NOMO-1 treated with DMSO at 0.1 percent for 48 hours (cell line): ENCODE results near the gene FHOD3.

Experiments used
- DNase-seq: peaks from one replicate; lab custom pipeline; 2025; ENCODE audit not compliant: unreplicated experiment; lab: John Stamatoyannopoulos, UW

Gene FHOD3

GRCh38 chr18:36403896-36404820, 106.6 kb downstream of the FHOD3 start:
- no peak for DNase-seq

- no peak for DNase-seq
Observed at GRCh38 chr18:36405611-36406010, 108.1 kb downstream of the FHOD3 start.

GRCh38 chr18:36406805-36407204, 109.3 kb downstream of the FHOD3 start:
- no peak for DNase-seq

- no peak for DNase-seq
Observed at GRCh38 chr18:36408606-36409005, 111.1 kb downstream of the FHOD3 start.

- DNase-seq, result no peak
Observed at GRCh38 chr18:36409779-36410178, 112.3 kb downstream of the FHOD3 start.

GRCh38 chr18:36410346-36410745, 112.8 kb downstream of the FHOD3 start:
- DNase-seq, result no peak

GRCh38 chr18:36411745-36412168, 114.2 kb downstream of the FHOD3 start:
- DNase-seq, result no peak

GRCh38 chr18:36412778-36413177, 115.3 kb downstream of the FHOD3 start:
- DNase-seq, result no peak

GRCh38 chr18:36415171-36415570, 117.7 kb downstream of the FHOD3 start:
- DNase-seq, result no peak

- DNase-seq, result no peak
Observed at GRCh38 chr18:36415625-36416024, 118.1 kb downstream of the FHOD3 start.

- no peak for DNase-seq
Observed at GRCh38 chr18:36419188-36419899, 121.8 kb downstream of the FHOD3 start.

GRCh38 chr18:36419900-36420531, 122.5 kb downstream of the FHOD3 start:
- no peak for DNase-seq

- DNase-seq, result no peak
Observed at GRCh38 chr18:36420826-36421225, 123.3 kb downstream of the FHOD3 start.

- no peak for DNase-seq
Observed at GRCh38 chr18:36424741-36425142, 127.2 kb downstream of the FHOD3 start.

GRCh38 chr18:36427369-36427768, 129.9 kb downstream of the FHOD3 start:
- DNase-seq, result no peak

- DNase-seq, result no peak
Observed at GRCh38 chr18:36427831-36428230, 130.3 kb downstream of the FHOD3 start.

- DNase-seq, result no peak
Observed at GRCh38 chr18:36428431-36429029, 131.0 kb downstream of the FHOD3 start.

- no peak for DNase-seq
Observed at GRCh38 chr18:36432880-36433555, 135.5 kb downstream of the FHOD3 start.

GRCh38 chr18:36436387-36436786, 138.9 kb downstream of the FHOD3 start:
- DNase-seq, result no peak

- DNase-seq, result no peak
Observed at GRCh38 chr18:36440614-36441013, 143.1 kb downstream of the FHOD3 start.
